Stimulated activated CD8-positive, alpha-beta memory T cell treated with anti-CD3 and anti-CD28 coated beads, Interleukin-7, amount 100 ng/mL, for 24 hours (primary cell): ENCODE measurements around the gene SEPTIN1.
"Not testable (repeated sequence)": the region's sequence is repeated elsewhere in the genome, so short reads cannot be mapped to it uniquely, and the experiment has no call there.

ENCODE experiments used
- DNase-seq: peaks from one replicate; pipeline ENCODE4 v3.0.0-alpha.2; 2020; ENCODE audit warnings: low read depth

SEPTIN1 gene

GRCh38 chr16:30341971-30342370, 40.4 kb downstream of the SEPTIN1 start:
- not testable (repeated sequence) for DNase-seq

GRCh38 chr16:30340621-30341020, 41.7 kb downstream of the SEPTIN1 start:
- no peak for DNase-seq

- not testable (repeated sequence) for DNase-seq
Measured at GRCh38 chr16:30338715-30339114, 43.6 kb downstream of the SEPTIN1 start.

GRCh38 chr16:30337964-30338357, 44.4 kb downstream of the SEPTIN1 start:
- DNase-seq = not testable (repeated sequence)

- DNase-seq = no peak
Measured at GRCh38 chr16:30335598-30336474, 46.5 kb downstream of the SEPTIN1 start.

- peak; percentile 55 for DNase-seq
Measured at GRCh38 chr16:30335028-30335597, 47.2 kb downstream of the SEPTIN1 start.

DNA sequence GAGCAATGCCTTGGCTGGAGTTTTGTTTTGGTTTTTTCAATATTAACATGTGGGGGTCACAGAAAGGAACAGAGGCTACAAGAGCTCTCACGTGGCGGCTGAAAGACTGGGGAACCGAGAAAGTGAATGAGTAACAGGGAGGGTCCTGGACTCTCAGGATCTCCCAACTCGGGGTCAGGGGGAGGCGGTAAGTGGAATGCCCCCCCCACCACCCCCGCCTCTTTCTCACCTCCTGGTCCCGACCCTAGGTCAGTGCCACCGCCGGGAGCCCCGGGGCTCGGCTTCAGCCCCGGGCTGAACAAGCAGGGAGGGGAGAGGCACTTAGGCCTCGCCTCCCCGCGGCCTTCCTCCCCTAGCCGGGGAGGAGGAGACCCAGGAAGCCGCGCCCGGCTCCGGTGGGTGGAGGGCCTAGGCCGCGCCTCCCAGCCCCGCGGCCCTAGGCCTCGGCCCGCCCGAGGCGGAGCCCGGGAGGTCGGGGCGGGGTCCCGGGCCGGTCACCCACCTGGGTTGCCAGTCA, 47.8 kb downstream of the SEPTIN1 start:
- peak; percentile 63 for DNase-seq
